ENCODE results near the gene TMEM175. TPM values are rescaled to one million over a fixed set of nuclear protein-coding genes. Genes with fewer than 3 reads are reported as not detected.

The TMEM175 gene
- total RNA-seq, 1 donor from 2014 or later: 16.7 TPM

DNA sequence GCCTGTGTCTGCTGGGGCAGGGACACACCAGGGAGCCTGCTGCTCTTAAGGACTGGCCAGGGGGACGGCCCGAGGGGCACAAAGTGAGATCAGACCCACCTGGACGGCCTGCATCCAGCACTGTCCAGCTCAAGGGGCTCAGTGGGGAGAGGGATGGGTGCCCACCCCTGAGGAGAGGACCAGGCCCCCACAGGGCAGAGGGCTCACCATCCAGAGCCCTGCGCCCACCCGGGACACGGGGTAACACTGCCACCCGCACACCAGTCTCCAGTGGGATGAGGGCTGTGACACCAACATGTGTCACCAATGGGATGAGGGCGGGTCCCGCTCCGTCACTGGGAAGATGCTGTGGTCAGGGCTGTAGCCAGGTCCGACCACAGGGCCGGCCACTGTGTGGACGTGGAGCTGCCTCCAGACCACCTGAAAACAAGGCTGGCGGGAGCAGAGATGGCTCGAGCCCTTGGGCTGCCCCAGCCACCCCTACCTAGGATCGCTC, 27.9 kb downstream of the TMEM175 start:
- no peak for DNase-seq

DNA sequence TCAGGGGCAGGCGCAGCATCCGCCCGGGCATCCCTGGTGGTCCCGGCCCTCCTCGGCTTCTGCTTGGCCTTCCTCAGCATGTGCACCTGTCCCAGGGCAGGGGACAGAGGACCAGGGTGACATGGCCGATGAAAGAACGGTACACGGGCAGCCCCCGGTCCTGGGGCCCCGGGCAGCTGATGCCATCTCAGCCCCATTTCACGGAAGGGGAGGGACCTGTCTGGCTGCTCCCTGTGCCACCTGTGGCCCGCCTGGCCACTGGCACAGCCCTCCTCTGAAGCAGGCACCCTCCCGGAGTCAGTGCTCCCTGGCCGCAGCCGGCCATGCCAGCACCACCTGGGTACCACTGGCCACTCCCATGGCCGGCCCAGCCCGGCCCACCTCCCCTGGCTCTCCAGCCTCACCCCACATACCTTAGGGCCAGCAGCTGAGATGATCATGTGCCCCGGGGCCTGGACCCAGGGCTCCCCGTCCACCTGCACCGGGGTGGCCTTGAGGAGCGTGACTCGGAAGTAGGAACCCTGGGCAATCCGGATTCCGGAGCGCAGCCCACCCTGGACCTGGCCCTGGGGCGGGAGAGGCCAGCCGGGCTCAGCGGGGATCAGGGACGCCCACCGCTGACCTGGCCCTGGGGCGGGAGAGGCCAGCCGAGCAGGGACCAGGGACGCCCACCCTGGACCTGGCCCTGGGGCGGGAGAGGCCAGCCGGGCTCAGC, 28.5 kb downstream of the TMEM175 start:
- no peak for DNase-seq

DNA sequence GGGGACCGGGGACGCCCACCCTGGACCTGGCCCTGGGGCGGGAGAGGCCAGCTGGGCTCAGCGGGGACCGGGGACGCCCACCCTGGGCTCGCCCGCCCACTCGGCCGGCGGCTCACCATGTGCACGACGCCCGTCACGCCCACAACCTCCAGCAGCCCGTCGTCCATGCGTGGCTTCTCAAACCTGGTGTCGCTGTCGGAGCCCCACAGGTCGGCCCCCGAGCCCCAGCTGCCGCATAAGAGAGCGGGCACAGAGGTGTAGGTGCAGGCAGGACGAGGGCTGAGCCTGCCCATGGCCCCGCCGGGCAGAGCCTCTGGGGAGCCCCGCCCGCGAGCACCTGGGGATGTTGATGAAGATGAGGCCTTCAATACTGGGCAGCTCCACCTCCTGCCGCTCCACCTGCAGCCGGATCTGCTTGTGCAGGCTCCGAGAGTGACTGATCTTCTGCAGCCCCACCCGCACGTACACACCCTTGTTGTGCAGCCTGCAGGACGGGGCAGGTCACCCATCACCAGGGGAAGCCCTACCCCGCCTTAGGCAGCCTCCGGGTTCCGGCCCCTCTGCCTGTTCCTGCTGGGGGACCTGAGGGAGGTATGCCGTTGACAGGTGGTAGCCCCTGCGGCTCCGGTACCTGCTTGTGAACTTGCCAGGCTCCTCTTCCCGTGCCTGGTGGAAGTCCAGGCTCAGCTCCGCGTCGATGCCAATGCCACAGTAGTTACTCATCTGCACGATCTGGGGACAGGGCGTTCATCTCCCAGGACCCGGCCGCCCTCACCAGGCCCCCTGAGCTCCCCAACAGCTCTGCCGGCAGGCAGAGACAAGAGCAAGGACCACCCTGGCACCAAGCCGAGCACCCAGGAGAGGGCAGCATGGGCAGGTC, 29.3 kb downstream of the TMEM175 start:
- DNase-seq: no peak

DNA sequence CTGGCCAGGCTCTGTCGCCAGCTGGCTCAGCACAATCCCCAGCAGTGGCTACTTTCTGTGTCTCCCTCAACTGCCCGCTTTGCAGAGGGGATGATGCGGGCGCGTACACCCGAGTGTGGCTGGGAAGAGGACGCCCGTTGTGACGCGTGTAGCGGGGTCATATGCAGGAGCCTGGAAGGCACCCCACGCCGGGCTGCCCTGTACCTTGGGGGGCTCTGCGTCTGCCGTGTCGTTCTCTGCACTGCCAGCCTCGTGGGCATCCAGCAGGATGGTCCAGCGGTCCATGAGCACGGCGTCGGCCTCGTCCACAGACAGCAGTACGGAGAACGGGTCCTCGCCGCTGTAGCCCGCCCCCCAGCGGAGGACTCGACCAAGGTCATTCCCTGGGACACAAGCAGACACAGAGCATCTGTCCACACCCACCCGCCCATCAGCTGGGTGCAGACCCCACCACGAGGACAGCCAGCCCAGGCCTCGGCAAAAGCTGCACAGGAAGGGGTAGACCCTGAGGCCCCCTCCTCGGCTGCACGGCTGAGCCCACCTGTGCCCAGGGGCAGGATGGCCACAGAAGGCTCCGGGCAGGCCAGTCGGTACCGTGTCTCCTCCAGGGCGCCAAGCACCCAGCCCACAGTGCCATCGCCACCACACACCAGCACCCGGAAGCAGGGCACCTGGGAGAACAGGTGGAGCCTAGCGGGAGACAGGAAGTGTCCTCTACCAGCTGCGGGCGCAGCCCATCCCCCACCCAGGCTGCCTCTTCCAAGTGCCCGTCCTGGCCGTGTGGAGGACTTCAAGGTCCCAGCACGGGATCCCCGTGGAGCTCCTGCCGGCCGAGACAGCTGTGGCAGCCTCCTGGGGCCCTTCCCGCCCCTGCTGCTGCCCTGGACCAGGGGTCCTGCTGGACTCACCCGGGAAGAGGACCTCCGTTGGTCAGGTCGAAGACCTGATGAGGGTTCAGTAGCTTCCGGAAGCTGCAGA, 30.3 kb downstream of the TMEM175 start:
- DNase-seq: no peak

DNA sequence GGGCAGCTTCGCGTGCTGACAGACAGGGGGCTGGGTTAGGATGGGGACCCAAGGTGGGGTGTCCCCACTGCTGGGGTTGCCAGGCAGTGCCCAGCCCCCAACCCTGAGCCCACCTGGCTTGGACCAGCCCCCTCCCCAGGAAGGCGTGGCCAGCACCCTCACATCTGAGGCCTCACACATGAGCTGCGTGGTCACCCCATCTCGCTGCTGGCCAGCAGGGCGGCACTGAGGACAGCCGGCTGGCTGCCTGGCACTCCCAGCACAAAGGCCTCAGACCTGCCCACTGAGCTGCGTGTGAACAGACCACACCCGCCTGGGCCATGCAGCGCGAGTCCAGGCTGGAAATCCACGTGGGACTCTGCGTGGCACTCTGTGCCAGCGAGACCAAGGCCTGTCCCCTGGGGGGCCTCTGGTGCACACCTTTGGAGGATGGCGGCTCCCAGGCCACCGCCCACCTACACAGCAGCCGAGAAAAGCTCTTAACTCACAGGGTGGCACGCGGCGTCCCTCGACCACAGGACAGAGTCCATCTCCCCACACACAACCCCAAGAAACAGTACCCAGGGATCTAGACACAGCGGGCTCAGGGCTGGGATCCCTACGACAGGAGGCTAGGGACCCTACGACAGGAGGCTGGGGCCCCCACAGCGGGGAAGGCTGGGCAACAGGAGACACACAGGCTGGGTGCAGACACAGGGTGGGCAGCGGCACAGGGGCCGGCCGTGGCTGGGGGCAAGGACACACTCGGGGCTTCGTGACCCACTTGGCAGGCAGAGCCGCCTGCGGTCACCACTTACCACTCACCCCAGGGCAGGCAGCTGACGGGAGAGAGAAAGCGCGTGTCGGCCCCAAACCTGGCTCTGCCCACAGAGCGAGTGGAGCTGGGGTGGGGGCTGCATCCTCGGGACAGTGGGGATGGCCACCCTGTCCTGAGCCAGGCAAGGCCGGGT, 31.3 kb downstream of the TMEM175 start:
- DNase-seq: no peak

DNA sequence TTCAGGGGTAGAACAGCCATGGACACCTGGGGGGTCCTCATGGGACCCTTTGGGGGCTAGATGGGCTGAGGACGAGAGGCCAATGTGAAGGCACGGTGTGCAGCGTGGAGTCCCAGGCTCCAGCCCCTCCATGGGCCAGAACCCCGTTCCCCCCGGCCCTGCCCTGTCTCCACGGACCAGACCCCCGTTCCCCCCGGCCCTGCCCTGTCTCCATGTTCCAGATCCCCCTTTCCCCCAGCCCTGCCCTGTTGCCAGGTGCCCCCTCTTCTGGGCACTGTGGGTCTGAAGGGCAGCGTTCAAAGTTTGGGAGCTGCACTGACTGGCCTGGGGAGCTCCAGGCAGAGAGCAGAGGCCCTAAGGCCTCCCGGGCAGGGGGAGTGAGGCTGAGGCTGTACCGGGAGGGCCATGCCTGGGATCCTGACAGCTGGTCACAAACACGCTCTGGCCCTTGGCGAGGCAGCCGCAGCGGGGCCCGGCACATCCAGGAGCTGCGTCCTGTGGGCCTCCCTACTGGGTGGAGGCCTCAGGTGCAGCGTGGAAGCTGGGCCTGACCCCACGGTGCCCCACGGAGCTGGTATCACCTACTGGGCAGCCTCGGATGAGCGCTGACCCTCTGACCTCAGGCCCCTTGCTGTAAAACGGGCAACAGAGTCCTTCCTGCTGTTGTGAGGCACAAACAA, 32.2 kb downstream of the TMEM175 start:
- no peak for DNase-seq

DNA sequence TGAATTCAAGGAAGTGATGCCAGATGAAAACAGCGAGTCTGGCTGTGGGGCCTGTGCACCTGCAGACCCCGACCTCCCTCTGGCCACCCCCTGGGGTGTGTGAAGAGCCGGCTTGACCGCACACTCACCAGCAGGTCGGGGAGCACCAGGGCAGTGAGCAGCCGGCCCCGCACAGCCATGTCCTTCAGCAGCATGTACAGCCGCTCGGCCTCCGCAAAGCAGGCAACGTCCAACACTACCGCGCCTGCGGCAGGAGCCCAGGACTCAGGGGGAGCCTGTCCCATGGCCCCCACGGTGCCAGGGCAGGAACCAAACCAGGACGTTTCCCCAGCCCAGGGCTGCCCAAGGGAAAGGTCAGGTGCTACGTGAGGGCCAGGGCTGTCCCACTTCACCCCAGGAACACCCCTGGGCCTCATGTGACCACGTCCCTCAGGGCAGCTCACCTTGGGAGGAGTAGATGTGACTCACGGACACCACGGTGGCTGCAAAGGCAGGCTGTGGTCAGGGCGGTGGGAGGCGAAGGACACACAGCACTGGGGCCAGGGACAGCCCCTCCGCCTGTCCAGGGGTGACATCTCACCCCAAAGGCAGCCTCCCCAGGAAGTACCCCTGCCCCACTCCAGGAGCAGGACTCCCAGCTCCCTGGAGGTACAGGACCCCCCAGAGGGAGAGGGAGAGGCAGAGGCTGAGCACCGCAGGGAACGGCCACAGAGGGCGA, 32.9 kb downstream of the TMEM175 start:
- no peak for DNase-seq

DNA sequence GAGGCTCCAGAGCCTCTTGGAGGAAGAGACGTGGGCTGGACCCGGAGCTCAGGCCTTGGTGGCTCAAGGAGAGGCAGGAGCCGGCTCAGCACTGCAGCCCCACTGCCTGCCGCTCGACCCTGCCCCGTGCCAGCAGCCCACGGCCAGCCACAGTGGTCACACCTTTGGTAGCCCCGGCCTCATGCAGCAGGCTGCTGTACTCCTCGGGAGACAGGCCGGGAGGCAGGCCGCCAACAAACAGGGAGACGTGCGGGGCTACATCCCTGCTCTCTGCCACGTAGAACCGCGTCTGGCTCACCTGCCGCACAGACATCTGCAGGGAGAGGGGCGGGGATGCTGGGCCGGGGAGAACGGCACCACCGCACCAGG, 33.5 kb downstream of the TMEM175 start:
- DNase-seq: no peak

DNA sequence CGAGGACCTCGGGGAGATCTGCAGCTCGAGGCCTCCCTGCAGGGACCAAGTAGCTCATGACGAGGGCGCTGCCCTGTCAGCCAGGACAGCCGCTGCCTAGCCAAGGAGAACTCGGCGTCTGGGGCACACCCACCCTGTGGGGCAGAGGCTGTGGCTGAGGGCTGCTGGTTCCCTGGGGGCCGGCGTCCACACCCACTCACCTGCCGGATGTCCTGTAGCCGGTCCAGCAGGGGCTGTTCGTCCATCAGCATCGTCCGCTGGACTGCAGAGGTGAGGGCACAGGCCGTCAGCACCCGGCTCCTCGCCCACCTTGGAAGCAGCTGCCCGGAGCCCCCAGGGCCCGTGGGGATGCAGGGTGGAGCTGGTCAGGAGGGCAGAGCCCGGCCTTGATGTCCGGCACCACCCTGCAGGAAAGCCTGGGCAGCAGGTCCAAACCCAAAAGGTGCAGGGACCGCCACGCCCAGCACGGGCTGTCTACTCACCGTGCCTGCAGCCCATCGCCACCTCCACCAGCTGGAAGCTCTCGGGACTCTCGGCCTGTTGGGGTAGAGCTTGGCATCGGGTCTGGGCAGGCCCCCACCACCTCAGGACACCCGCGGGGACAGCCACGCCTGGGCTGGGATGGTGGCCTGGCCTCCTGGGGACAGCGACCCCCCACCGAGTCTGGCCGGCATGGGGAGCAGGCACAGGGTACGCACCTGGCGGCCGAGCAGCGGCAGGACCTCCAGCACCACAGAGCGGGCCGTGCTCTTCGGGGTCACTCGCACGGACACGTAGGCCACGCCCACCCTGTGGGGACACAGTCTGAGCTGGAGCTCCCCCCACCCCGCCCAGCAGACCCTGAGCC, 34.2 kb downstream of the TMEM175 start:
- no peak for DNase-seq

DNA sequence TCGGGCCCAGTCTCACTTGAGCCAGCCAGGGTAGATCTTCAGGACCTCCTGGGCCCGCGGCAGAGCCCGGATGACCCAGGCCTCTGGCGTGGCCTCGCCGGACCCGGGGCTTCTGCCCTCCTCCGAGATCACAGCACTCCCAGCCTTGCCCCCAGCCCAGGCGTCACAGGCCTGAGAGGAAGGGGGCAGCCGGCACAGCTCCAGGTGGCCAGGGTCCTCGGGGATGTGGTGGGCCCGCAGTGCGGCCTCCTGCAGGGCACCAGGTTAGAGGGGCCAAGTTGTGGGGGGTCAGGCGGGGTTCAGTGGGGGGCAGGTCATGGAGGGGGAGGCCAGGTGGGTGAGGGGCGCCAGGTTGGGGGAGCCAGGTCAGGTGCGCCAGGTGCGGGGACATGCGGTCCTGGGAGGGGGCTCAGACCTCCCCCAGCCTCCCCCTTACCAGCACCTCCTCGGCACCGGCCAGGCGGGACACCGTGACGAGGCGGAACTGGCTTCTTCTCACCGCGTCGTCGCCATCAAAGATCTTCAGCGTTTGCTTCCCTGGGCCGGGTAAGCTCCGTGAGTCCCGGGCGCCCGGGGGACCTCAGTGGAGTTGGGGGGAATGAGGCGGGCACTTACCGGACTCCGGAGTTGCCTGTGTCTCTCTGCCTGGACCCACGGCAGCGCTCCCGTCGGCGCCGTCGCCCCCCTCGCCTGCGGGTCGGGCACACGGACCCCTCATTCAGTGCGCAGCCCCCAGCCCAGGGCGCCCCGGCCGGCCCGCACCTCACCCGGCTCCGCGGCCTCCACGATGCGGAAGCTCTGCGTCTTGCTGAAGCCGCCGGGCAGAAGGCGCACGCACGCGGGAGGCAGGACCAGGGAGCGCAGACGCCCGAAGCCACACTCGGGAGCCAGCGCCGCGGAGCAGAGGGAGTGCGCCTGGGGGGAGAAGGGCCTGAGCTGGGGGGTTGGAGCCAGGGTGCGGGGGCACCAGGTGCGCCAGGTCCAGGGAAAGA, 35.1 kb downstream of the TMEM175 start:
- DNase-seq: no peak

DNA sequence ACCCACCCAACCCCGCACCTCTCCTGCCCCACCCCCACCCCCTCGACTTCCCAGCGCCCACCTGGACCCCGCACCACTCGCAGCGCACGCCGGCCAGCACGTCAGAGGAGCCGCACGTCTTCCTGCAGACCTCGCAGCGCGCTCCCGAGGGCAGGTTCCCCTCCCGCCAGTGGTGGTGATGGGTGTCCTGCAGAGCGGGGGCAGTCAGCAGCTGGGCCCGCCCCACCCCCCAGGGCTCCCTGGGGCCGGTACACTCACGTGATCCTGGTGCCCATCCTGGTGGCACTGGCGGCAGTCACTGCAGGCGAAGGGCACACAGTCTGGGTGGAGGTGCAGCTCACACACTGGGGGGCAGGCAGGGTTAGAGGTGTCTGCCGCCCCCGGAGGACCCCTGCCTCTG, 36.0 kb downstream of the TMEM175 start:
- no peak for DNase-seq

DNA sequence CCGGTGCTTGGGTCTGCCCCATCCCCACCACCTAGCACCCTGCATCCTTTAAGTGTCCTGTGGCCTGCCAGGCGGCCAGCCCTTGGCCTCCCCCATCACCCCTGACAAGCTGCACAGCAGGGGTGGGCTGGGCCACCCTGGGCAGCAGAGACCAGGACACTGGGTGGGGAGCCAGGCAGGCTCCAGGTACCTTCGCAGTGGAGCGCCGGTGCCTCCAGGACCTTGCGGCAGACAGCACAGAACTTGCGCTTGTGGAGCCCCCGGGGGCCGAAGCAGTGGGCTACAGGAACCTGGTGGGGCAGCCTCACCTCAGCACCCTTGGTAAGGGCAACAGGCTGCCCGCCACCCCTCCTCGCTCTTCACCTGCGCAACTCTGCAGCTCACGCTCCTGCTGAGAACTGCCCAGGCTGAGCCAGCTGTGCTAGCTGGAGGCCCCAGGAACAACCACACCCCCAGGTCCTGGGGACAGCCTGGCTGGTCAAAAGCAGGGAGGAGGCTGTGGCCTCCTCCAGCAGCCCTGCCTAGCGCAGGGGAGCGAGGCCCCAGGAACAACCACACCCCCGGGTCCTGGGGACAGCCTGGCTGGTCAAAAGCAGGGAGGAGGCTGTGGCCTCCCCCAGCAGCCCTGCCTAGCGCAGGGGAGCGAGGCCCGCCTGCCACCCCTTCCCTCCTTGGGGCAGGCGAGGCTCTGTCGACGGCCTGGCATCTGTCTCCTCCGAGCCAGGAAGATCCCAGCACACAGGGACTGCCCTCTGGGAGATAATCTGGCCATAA, 36.5 kb downstream of the TMEM175 start:
- no peak for DNase-seq

DNA sequence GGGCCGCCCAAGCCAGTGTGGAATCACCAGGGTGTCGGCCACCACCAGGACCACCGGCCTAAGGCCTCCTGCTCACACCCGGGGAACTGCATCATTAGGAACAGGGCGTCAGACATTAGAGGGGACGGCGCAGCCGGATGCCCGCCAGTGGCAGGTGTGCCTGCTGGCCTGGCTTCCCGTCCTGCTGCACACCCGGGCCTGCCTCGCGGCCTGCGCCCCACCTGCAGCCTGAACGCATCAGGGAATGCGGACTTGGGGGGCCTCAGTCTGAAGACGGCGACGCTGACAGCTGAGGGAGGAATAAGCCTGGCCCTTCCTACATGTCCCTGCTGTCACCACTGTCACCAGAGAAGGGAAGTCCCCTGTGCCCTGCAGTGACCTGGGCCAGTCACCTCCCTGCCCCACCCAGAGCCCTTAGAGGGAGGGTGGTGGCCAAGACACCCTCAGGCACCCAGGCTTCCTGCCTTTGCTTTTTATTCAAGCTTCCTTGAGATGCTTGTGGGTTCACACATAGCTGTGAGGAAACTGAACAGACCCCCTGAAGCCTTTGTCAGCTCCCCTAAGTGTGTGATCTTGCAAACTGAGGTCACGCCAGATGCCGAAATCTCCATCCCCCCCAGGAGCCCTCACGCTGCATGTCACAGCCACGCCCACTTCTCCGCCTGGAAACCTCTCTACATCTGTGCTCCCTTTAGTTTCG, 37.9 kb downstream of the TMEM175 start:
- DNase-seq: no peak

DNA sequence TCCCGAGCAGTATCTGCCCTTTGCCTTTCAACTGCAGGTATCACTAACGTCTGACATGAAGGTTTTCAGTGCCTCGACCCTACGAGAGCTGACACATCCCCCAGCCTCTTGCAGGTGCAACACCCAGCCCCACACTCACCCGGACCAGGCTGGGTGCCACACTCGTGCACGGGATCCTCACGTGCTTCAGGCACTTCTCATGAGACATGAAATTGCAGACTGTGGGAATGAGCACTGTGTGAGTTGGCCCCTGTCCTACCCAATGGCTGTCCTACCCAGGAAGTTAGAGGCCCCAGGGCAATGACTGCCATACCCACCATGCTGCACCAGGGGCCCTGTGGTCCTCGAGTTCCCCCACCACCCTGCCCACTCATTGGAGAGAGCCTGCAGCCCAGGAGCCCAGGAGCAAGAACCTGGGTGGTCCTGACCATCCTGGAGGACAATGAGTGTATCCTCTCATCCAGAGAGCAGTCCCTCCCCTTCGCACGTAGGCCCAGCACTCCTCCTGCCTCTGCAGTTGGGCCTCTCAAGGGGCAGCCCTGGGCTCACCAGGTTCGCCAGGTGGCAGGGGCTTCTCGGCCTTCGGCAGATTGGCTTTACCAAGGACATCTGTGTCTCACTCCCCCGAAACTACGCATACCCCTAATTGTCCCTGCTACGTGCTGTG, 38.7 kb downstream of the TMEM175 start:
- no peak for DNase-seq

Measured in tongue (tissue), 2 donors.